Measurements from ENCODE around the gene SLC10A7. TPM values are rescaled to one million over a fixed set of nuclear protein-coding genes. Genes with fewer than 3 reads are reported as not detected.

Gene SLC10A7
- total RNA-seq, 1 experiment from 2014 or later = 3.9 TPM

GRCh38 chr4:146327859-146328650 lies 193.7 kb downstream of the SLC10A7 start:
- WGBS (ENCODE audit: extremely low coverage, insufficient read length, low lambda C conversion rate) = no CpG with 5 or more reads among the region's 6 CpGs
- Mint-ChIP-seq H3K4me3 (no peak overlapping the region), H3K27me3 (ENCODE audit: low read depth) (no peaks in the 10 kb centered on the region), H3K9me3 (no peaks in the 10 kb centered on the region; a peak in 1 of 5 replicates), H3K27ac (no peak overlapping the region), H3K36me3 (ENCODE audit: insufficient read depth in 1 of 3, low read depth in 3 of 3) (no peaks in the 10 kb centered on the region), H3K4me1 (no peaks in the 10 kb centered on the region)
- no peak overlapping the region for H2BK15ac ChIP-seq (ENCODE audit: low read depth, low read length)
- H2BK5ac ChIP-seq (ENCODE audit: insufficient read length, low read length) = no peak overlapping the region
- H3K9me3 ChIP-seq (ENCODE audit: control insufficient read depth, low read depth, low read length) = no peaks in the 10 kb centered on the region
- H2AK5ac ChIP-seq (ENCODE audit: insufficient read length, low read length) = no peak overlapping the region
- no peak overlapping the region for H3T11ph ChIP-seq (ENCODE audit: low read length)
- no peaks in the 10 kb centered on the region for H3K79me2 ChIP-seq (ENCODE audit: insufficient read depth, low read length)
- no peak overlapping the region for H3K56ac ChIP-seq (ENCODE audit: insufficient read length, low read depth, low read length)
- H2BK12ac ChIP-seq (ENCODE audit: insufficient read length, low read depth, low read length) = no peak overlapping the region
- H3K23ac ChIP-seq (ENCODE audit: insufficient read length, low read depth, low read length) = no peak overlapping the region
- no peak overlapping the region for H4K5ac ChIP-seq (ENCODE audit: insufficient read length, low read depth, low read length)
- no peak overlapping the region for H3K4ac ChIP-seq (ENCODE audit: low read depth, low read length)
- H3K4me1 ChIP-seq (ENCODE audit: insufficient read depth, low read length) = no peaks in the 10 kb centered on the region
- TF ChIP-seq CTCF (conservative IDR thresholded peaks at IDR 0.05) = no peak
- H2BK20ac ChIP-seq (ENCODE audit: low read depth, low read length, poor library complexity, severe bottlenecking) = no peak overlapping the region
- no peak for DNase-seq
- H3K18ac ChIP-seq (ENCODE audit: insufficient read length, low read depth, low read length) = no peak overlapping the region
- no peak overlapping the region for H4K91ac ChIP-seq (ENCODE audit: insufficient read length, low read depth, low read length)
- no peak overlapping the region for H2AFZ ChIP-seq (ENCODE audit: low read length)
- H3K4me2 ChIP-seq (ENCODE audit: insufficient read depth, insufficient read length, low read length) = no peak overlapping the region
- H2BK120ac ChIP-seq (ENCODE audit: low read depth, low read length, poor library complexity, severe bottlenecking) = no peak overlapping the region
- no peaks in the 10 kb centered on the region for H3K79me1 ChIP-seq (ENCODE audit: insufficient read depth, low read depth, low read length, poor library complexity, severe bottlenecking)
- no peak overlapping the region for H3K9ac ChIP-seq (ENCODE audit: extremely low read depth, insufficient read length, low read length)
- no peak overlapping the region; the same call in 1 of the 2 replicates for H3K14ac ChIP-seq (ENCODE audit: insufficient read depth, low read length)
- H4K20me1 ChIP-seq (ENCODE audit: control insufficient read depth, insufficient read depth, insufficient read length) = no peaks in the 10 kb centered on the region
- H3K27ac ChIP-seq (ENCODE audit: insufficient read length, low read depth, low read length) = no peak overlapping the region
- no peaks in the 10 kb centered on the region for H3K27me3 ChIP-seq (ENCODE audit: insufficient read depth, low read length)
- H3K23me2 ChIP-seq (ENCODE audit: insufficient read length, low read depth, low read length, poor library complexity, severe bottlenecking) = no peaks in the 10 kb centered on the region
- H4K8ac ChIP-seq (replicated peaks; ENCODE audit: insufficient read length, low read depth, low read length) = no peak overlapping the region
